Stimulated activated CD4-positive, alpha-beta T cell treated with anti-CD3 and anti-CD28 coated beads, Interleukin-1b, Interleukin-23, amount 100 ng/mL, for 24 hours (primary cell): ENCODE measurements around the gene SHF.

Experiments
- DNase-seq, 4 experiments: peaks; one replicate each; pipeline ENCODE4 v3.0.0-alpha.2; 2020; ENCODE audit warnings: low read depth in 4 of 4, low spot score in 1 of 4

SHF gene

DNA sequence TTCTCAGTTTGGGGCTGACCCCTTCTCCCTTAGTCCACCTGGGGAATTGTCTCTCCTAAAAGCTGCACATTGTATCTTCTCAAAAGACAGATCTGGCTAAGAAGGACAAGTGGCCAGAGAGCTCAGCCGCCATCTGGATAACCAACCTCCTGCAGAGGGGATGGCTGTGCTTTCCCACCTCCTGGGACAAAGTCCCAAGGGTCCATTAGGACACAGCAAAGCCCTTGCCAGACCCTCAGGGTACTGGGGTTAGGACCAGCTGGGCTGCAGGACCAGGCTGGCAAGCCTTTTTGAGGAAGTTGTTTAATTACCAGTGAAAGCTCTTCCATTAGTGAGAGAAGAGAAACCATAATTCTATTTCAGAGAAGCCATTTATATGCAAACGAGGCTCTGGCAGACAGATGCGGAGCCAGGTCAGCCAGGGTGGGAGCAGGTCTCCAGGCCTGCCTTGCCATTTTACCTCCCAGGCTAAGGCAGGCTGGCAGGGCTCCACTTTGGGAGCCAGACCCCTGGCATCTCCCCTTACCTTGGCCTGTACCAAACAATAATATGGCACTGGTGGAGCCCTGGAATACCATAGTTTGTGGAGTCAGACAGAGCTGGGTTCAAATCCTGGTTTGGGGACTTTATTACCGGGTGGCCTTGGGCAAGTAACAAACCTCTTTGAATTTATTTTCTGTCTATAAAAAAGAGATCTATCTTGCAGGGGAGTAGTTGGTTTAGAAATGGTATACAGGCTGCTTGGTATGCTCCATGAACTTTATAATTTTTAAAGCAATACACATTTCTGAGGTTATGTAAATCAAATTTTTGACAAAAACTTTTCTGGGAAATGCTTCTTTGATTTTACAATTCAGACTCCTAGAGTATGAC is 17.9 kb downstream of the SHF start:
- no peak for DNase-seq

DNA sequence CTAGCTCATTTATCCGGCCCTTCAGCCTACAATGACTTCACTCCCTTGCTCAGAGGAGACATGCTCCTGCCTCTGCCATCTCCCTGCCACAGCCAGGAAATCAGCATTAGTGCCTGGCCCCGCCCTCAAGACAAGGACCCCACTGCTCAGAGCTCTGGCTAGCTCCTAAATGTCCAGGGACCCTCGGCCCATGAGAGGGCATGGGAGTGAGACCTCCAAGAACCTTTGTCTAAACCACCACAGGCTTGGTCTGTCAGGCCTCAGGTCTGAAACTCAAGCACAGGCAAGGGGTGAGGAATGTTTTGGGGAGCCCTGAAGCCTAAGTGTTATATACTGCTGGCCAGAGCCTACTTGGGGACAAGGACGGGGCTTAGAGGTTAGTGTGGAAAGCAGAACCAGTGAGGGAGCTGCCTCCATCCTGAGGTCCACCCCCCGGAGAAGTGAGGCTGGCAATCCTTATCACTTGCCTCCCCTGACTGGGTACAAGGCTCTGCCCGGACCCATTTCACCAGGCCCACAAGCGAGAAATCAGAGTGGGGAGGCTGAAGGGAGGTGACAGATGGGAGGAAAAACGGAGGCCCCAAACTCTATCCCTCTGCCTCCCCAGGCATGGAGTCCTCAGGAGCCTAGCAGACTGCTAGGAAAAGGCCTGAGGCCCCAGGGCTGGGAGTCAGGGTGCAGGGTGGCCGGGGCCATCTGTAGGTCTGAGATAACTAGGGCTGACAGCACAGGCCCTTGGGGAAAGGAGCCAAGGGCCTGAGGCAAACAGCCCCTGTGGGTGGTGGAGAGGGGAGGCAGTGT is 18.8 kb downstream of the SHF start:
- DNase-seq = no peak

- no peak for DNase-seq
These were observed 19.5 kb downstream of the SHF start for GRCh38 chr15:45168286-45168685.

GRCh38 chr15:45167631-45168205 is 20.0 kb downstream of the SHF start:
- DNase-seq = no peak

DNA sequence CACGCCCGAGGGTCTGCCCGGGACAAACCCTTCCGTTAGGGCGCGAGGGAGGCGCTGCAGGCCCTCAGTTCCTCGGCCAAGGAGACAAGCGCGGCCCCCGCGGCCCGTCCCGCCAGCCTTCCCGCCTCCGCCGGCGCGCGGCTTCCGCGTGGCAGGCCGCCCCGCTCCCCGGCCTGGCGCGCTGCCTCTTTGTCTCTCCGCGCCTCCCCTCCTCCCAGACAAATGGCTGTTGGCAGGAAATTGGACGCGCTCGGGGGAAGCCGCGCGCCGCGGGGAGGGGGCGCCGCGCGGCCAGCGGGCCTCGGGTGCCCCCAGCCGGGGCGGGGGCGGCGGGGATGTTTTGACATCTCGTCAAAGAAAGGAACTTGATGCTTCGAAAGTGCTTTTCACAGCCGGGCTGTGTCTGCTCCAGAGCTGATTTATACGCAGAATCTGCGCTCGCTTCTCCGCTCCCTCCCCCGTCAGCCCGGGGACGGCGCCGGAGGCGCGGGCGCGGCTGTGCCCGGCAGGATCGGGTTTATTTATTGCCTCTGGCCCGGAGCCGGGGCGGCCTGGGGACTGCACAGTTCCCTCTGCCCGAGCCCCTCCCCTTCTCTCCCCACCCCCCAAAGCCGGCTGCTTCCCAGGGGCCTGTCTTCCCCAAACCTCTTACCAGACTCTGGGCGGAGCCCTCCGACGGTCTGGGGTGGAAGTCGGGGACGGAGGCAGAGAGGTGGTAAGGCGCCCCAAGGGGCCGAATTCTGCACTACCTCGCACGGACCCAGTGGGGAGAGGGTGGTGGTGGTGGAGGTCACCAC is 20.7 kb downstream of the SHF start:
- peak; percentile 53 to 80 (median 62) for DNase-seq

DNA sequence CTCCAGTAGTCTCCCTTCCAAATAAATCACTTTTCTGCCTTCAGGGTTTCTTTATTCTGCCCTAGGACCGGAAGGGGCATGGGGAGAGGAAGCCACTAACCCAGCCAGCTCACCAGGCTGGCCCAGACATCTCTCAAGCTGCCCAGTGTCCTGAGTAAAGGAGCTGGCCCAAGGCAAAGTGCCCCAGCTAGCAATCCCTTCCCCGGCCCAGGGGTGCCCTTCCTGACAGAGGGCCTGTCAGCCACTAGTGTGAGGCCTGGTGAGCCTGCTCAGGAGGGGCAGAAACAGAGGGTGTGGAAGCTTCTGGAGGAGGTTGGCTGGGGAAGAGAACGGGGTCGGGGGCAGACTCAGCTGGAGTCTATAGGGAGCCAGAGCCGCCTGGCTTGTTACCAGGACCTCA is 22.2 kb downstream of the SHF start:
- DNase-seq = no peak

GRCh38 chr15:45164914-45165313 is 22.9 kb downstream of the SHF start:
- DNase-seq = no peak

DNA sequence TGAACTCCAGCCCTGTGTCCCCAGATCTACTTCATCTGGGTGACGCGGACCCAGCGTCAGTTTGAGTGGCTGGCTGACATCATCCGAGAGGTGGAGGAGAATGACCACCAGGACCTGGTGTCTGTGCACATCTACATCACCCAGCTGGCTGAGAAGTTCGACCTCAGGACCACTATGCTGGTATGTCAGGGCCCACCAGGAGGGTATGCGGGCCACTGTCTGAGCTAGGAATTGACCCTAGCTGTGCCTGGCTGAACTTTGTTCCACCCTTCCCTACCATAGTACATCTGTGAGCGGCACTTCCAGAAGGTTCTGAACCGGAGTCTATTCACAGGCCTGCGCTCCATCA is 24.3 kb downstream of the SHF start:
- no peak for DNase-seq

- DNase-seq = peak in 2 of 4 experiments; percentile 36 to 44
These were observed 24.8 kb downstream of the SHF start for GRCh38 chr15:45162771-45163507.

DNA sequence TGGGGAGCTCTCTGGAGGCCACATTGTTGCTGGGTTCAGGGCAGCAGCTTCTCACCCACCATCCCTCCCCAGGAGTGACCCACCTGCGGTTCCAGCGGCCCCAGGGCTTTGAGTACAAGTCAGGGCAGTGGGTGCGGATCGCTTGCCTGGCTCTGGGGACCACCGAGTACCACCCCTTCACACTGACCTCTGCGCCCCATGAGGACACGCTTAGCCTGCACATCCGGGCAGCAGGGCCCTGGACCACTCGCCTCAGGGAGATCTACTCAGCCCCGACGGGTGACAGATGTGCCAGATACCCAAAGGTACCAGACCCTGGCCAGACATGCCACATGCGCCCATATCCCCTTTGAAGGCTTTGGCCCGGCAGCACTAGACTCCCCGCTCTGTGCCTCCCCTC is 26.1 kb downstream of the SHF start:
- no peak for DNase-seq

DNA sequence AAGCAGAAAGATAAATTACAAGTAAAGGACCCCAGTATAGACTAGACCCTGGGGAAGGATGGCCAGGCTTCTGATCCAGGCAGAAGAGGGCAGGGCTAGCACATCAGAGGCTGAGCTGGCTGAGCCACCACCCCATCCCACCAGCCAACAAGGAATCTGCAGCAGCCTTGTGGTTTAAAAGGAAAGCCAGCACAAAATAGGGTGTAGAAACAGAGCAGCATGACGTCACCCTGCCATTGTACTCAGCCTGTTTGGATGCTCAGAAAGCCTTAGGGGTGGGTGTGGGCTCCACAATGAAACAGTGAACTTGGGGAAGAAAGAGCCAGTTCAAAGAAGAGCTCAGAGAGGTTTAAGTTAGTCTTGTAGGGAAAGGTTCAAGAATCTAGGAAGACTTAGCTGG is 29.8 kb downstream of the SHF start:
- DNase-seq = no peak

DNA sequence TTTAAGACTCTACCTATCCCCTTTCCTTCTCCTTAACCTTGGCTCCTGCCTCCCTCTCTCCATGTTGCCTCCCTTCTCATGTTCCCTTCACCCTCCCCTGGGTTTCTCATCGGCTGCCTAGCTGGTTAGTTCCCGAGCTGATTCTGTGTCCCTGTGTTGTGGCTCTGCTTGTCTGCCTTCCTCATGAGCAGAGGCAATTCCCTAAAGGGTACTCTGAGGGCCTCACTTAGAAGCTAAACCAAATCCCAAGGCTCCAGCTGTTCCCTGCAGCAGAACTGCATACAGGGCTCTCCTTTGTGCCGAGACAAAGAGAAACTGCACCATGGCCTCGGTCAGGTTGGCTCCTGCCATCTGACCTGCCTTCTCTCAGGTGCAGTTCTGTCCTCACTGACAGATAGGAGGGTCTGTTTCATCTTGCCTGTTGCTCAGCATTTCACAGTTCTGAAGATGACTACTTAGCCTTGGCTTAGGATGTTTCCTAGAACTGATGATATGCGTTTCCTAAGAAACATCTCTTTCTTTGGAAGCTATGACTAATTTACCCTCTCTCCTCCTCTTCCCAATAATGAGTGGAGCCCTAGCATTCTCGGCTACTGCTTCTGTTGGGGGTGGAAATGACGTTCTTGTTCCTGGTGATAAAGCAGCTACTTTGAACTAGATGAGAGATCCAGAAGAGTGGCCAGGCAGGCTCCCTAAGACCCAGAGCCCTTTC is 30.9 kb downstream of the SHF start:
- DNase-seq = no peak

- no peak for DNase-seq
These were observed 32.0 kb downstream of the SHF start for GRCh38 chr15:45155739-45156138.

DNA sequence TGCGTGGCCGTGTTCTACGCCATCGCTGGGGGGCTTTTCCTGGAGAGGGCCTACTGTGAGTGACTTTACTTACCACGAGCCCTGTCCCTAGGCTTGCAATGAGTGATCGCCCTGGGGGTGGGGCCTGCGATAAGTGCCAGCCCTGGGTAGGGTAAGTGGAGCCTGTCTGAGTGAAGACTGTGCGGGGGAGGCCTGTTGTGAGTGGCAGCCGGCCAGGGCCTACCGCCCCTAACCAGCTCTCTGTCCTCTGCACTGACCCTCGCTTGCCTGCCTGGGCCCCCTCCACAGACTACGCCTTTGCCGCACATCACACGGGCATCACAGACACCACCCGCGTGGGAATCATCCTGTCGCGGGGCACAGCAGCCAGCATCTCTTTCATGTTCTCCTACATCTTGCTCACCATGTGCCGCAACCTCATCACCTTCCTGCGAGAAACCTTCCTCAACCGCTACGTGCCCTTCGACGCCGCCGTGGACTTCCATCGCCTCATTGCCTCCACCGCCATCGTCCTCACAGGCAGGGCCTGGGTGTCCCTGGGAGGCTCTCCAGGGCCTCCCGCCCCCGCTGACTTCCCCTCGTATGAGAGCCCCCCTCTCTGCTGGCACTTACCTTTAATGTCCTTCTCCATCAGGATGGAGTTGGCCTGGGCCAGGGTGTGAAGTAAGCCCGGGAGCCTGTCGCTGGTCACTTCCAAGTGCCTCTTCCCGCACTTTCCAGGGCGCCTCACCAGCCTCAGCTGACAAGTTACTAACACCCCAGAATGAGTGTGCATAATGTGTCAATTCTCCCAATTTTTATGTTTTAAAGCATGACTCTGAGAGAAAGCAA is 35.6 kb downstream of the SHF start:
- DNase-seq = no peak

- no peak for DNase-seq
These were observed 36.8 kb downstream of the SHF start for GRCh38 chr15:45150997-45151396.

DNA sequence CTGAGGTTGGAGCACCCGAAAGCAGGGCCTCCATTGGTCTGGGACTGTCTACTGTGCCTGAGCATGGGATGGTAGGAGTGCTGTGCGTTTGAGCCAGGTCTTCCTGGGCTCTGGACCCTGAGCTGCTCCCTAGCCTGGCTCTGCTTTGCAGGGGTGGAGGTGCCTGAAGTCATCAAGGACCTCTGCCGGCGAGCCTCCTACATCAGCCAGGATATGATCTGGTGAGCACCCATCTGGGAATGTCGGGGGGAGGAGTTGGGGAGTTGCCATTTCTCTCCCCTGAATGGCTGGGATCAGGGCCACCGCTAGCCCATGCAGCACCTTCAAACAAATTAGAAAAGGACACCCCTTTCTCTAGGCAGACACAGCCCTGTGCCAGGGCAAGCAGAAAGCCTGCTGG is 37.3 kb downstream of the SHF start:
- no peak for DNase-seq

DNA sequence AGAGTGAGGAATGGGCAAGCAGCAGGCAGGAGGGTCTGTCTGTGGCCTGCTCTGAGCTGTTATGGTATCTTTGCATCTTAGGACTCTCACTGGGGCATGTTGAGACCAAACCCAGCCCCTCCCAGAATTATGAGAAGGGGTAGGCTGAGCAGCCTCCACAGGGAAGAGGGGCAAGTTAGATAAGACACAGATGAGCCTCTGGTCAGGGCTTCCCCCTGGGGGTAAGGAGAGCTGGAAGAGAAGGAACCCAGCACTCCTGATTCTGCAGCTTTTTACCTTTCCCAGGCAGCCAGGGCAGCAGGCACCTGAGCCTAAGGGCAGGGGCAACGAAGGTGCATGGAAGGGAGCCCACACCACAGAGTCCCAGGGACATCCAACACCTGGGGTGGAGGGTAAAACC is 38.7 kb downstream of the SHF start:
- DNase-seq = no peak

DNA sequence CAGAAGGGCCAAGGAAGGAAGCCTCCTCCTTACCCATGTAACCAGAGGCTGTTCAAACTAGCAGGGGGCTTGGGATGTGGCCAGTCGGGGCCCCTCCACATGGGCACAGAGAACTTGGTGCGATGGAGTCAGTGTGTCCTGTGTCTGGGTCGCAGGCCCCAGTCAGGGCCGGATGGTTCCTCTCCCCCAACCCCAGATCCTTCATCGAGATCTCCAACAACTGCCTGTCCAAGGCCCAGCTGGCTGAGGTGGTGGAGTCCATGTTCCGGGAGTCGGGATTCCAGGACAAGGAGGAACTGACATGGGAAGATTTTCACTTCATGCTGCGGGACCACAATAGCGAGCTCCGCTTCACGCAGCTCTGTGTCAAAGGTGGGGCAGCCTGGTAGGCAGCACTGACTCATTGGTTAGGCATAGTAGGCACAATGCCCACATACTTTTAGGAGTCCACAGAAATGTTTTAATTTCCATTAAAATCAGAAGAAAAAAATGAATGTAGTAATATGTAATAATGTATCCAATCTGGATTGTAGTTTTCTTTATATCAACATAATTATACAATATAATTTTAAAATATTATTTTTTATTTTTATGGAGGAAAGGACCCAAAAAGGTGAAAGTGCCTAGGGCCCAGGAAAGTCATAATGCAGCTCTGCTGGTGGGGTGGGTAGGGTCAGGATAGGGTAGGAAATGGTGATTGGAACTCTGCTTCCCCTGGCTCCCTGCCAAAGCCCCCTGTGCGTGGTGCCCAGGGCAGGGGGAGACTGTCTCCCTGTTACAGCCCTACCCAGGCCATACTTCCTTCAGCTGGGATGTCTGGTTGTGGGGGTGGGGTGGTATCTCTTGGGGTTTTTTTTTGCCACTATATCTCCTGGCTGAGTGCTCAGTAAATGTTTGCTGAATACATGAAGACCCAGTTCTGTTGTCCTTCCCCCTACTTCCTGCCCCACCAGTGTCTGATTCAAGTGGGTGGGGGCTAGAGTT is 39.4 kb downstream of the SHF start:
- no peak for DNase-seq
